ENCODE measurements around the gene NMRK1.

The NMRK1 gene

GRCh38 chr9:75053869-75054268 lies 34.1 kb downstream of the NMRK1 start:
- no peak for DNase-seq

DNA sequence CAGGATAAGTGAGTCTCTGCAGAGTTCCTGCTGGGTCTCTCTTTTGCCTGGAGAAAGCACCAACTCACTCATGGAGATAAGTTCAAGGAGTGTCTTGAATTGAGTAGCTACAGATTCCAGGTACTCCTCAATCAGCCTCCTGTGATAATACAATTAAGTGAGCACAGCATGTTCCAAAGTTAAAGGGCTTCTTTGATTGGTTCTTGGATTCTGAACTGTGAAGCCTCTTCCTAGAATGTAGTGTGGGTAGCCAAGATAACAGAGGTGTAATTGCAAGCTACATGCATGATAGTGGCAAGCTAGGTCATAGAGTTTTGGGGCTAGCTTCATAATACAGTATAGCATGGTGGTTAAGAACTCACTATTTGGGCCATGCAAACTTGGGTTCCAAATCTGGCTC lies 36.7 kb downstream of the NMRK1 start:
- DNase-seq: no peak

DNA sequence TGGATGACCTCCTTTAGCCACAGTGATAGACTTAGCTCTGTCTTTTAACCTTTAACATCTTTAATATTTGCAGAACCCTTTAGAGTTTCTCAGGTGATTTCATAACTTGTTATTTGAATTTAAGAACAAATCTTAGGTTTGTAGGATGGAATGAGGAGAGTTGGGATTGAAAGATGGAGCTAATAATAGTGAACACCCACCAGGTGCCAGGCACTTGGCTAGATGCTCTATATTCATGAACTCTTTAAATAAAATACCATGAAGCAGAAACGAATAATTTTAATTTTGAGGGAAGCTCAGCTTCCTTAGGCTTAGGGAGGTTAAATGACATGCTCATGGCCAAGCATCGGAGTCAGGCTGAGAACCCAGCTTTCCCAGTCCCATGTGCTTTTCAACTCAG lies 40.4 kb downstream of the NMRK1 start:
- DNase-seq: no peak

- no peak for DNase-seq
These were observed 41.1 kb downstream of the NMRK1 start for GRCh38 chr9:75046725-75047345.

DNA sequence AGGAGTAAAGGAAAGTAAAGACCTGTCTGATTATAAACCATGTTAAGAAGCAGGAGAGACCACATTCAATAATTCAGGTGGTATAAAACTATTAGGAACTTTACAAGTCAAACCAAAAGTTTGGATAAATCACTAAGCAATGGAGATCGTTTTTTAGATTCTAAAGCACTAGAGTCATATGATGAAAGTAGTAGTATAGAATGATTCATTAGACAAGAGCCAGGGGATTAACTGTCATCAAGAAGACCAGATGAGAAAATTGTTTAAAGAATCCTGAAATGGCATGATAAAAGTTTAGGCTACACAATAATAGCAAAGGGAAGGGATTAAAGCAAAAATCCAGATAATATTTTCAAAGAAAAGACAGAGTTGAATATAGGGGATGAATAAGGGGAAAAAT lies 46.9 kb downstream of the NMRK1 start:
- no peak for DNase-seq

DNA sequence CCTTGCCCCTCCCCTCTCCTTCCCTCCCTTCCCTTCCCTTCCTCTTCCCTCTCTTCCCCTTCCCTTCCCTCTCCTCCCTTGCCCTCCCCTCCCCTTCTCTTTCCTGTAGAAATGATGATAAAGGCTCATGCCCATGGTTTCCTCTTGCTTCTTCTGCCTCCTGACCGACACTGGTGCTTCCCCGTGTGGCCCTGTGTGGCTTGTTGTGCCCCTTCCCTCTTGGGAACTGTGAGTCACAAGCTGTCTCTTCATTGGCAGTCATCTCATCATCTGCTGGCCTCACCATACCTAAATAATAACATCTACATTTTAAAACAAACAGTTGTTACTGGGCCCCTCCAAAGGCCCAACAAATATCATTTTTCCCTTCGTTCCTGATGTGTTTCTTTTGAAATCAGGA lies 48.2 kb downstream of the NMRK1 start:
- DNase-seq: no peak

DNA sequence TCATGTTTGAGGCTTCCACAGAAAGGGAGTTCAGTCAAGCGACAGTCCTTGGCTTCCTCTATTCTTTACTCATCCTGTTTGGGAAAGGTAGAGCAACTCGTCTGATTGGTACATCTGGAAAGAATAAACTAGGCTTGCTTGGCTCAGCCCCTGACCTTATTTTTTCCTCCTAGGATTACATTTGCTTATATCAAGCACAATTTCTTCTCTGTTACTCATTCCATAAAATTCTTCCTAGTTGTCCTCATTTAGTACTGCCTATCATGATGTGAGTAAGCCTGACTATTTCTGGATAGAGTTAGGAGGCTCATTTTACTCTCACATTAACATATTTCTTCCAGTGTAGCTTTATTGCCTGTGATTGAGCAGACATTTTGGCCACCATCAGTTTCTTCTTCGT lies 48.9 kb downstream of the NMRK1 start:
- no peak for DNase-seq

- no peak for DNase-seq
These were observed 51.2 kb downstream of the NMRK1 start for GRCh38 chr9:75036793-75037192.

GRCh38 chr9:75033791-75034473 lies 54.0 kb downstream of the NMRK1 start:
- DNase-seq: no peak

DNA sequence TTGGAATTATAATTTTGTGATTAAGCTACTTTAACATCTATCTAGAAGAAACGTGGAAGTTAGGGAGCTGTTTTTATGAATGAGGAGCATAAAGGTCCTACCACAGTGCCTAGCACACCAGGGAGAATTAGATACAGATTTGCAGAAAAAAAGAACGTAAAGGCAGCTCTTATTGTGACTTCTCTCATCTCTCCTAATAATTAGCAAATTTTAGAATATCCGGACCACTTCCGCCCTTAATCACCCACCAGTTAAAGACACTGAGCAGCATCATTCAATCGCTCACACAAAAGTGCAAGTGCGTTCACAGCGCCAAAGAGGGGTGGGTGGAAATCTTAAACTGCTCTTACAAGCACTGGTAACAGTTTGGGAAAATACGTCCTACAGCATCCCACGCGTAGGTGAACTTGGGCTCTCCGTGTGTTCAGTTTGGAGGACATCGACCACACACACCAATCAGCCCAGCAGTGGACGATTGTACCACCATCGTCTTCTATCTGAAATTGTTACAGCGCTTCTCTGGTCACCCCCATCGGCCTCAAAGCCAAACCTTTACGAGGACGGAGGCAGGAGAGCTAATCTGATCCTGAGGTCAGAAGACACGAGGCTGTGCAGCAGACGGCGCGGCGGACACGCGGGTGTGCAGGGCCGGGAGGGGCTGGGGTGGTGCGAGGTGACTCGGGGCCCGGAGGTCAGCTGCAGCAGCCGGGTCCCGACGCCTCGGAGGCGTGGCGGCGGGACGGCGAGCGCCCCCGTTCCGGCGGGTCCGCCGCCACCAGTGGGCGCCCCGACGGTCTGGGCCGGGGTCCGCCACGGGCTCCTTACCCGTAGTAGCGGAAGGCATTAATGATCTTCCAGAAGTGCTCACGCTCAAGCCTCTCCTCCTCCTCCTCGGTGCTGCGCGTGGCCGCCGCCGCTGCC lies 60.5 kb downstream of the NMRK1 start:
- DNase-seq: no peak

GRCh38 chr9:75023846-75024245 lies 64.1 kb downstream of the NMRK1 start:
- no peak for DNase-seq

GRCh38 chr9:75019654-75020053 lies 68.3 kb downstream of the NMRK1 start:
- no peak for DNase-seq

DNA sequence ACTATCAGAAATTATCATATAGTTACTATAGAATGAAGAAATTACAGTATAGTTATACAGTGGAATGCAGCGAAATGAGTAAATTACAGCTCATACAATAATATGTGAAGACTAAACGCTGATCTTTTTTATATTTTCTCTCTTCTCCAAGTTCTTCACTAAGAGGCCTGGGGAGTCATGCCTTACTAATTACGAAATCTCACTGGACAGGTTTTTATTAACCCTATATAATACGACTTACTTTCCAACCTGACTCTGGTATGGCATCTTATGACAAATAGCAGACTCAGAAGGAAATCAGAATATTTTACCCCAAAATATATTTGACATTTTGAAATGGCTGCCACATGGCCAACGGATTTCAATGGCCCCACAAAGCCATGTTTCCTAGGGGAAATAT lies 68.9 kb downstream of the NMRK1 start:
- no peak for DNase-seq

DNA sequence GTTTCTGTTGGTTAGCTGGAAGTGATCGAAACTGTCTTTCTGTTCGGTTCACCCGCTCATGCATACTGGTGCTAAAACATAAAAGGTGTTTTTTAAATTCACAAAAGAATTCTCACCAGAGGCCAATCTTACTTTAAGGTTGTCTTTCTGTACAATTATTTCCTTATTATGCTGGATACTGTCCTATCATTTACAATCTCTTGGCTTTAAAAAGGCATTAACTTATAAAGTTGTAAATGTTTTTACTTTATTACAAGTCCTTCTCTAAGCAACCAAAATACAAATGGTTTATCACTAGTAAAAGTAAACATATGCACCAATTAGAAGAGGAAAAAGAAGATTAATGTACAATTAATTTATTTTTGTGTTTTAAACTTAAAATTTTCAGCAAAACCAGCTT lies 70.6 kb downstream of the NMRK1 start:
- DNase-seq: no peak

GRCh38 chr9:75013735-75014134 lies 74.2 kb downstream of the NMRK1 start:
- no peak for DNase-seq

Measured in NCI-H2081 treated with DMSO at 0.1 percent for 48 hours (cell line).